Endodermal cell (in vitro differentiated cells): ENCODE data around the gene IL20RB. TPM values are rescaled to one million over a fixed set of nuclear protein-coding genes. Genes with fewer than 3 reads are reported as not detected.

ENCODE experiments used
- DNase-seq: peaks from one replicate; pipeline ENCODE4 v3.0.0-alpha.2; 2017
- H3K27ac ChIP-seq: 2 replicates; pipeline ENCODE4 v1.5.1; 2013; ENCODE audit warnings: mild to moderate bottlenecking, low read depth, low read length, moderate library complexity
- H3K27me3 ChIP-seq: 2 replicates; pipeline ENCODE4 v1.6.1; 2013; ENCODE audit warnings: mild to moderate bottlenecking, low read length, moderate library complexity; ENCODE audit not compliant: insufficient read depth, control insufficient read depth, poor library complexity, severe bottlenecking
- H3K36me3 ChIP-seq: 2 replicates; pipeline ENCODE4 v1.7.0; 2013; ENCODE audit warnings: mild to moderate bottlenecking, low read length, moderate library complexity; ENCODE audit not compliant: control insufficient read depth, insufficient read depth
- H3K4me1 ChIP-seq: one replicate; pipeline ENCODE4 v1.7.0; 2013; ENCODE audit warnings: low read length; ENCODE audit not compliant: control insufficient read depth, insufficient read depth
- H3K4me3 ChIP-seq: 2 replicates; pipeline ENCODE4 v1.5.1; 2013; ENCODE audit warnings: mild to moderate bottlenecking, low read length, moderate library complexity
- H3K9ac ChIP-seq: 2 replicates; pipeline ENCODE4 v1.6.1; 2013; ENCODE audit warnings: mild to moderate bottlenecking, low read length, moderate library complexity; ENCODE audit not compliant: poor library complexity, severe bottlenecking; ENCODE audit errors: extremely low read depth
- H3K9me3 ChIP-seq: 2 replicates; pipeline ENCODE4 v1.6.1; 2013; ENCODE audit warnings: mild to moderate bottlenecking, low read length, moderate library complexity; ENCODE audit not compliant: control insufficient read depth
- H3K27ac Mint-ChIP-seq: 2 replicates; pipeline ENCODE4 v1.8.0; 2020; ENCODE audit warnings: mixed read lengths
- H3K27me3 Mint-ChIP-seq: 2 replicates; pipeline ENCODE4 v1.8.0; 2021; ENCODE audit warnings: mild to moderate bottlenecking, mixed read lengths; ENCODE audit not compliant: insufficient read depth
- H3K36me3 Mint-ChIP-seq: 2 replicates; pipeline ENCODE4 v1.8.0; 2020; ENCODE audit warnings: low read depth, mixed read lengths
- H3K4me1 Mint-ChIP-seq: 2 replicates; pipeline ENCODE4 v1.8.0; 2020; ENCODE audit warnings: mixed read lengths
- H3K4me3 Mint-ChIP-seq: 2 replicates; pipeline ENCODE4 v1.8.0; 2020; ENCODE audit warnings: mild to moderate bottlenecking, moderate library complexity, mixed read lengths
- H3K9me3 Mint-ChIP-seq: 2 replicates; pipeline ENCODE4 v1.8.0; 2020; ENCODE audit warnings: mild to moderate bottlenecking, mixed read lengths
- WGBS, 2 experiments: methylation state at CpG; one replicate each; pipeline versions ENCODE4 v1.1.5 to v1.1.7; 2013; ENCODE audit warnings: missing lambda C conversion rate in 2 of 2, mixed read lengths in 1 of 2; ENCODE audit not compliant: insufficient coverage in 1 of 2, insufficient read length in 1 of 2; 5-methylcytosine and 5-hydroxymethylcytosine counted together
- long read RNA-seq, 4 experiments: library from polyadenylated mRNA in 2 of 4; library from RNA in 1 of 4; library from capped mRNA in 1 of 4; stranded (forward) in 3 of 4; unstranded in 1 of 4; transcript quantifications; one replicate each; pipeline ENCODE4 v2.0.0, GENCODE V29; 2020 to 2021; ENCODE audit warnings: inconsistent platforms in 1 of 4
- polyA plus RNA-seq, 2 experiments: library from polyadenylated mRNA; stranded (reverse); fragments of 50-300 nt; gene quantifications; one replicate each; pipeline ENCODE4 v1.2.3, GENCODE V29; 2013
- total RNA-seq, 2 donors: library from RNA; stranded (reverse); fragmentation: NEBNext Ultra II Directional in 1 of 2; extraction: Animal tissue kit (Norgen Biotek cat#: 25700) in 1 of 2; gene quantifications; 2 replicates in 1 of 2; 3 replicates in 1 of 2; pipeline ENCODE4 v1.2.1, GENCODE V29; 2021
- TF ChIP-seq, protein P1 (sequence below): fragments of 200-600 bp; sonication (generic); conservative IDR thresholded peaks from 2 replicates; pipeline ENCODE4 v1.5.0; 2021; ENCODE audit warnings: antibody characterized with exemption, mild to moderate bottlenecking

IL20RB gene
- 1 to 10 TPM; 1.7 to 2.1 TPM for total RNA-seq
- 1.2 TPM for polyA plus RNA-seq (2013, experiment 1 of 2)
- polyA plus RNA-seq (2013, experiment 2 of 2), result 0.99 TPM
- long read RNA-seq, experiment 1, partial matches to known transcripts, result 0 of 2 reads
- long read RNA-seq, experiment 1, other reads (novel, unspliced or antisense), result 2 of 2 reads
- long read RNA-seq, experiment 2, partial matches to known transcripts, result 0 of 1 reads
- long read RNA-seq, experiment 2, other reads (novel, unspliced or antisense), result 1 of 1 reads
- long read RNA-seq, experiment 3, partial matches to known transcripts, result 0 of 2 reads
- long read RNA-seq, experiment 3, other reads (novel, unspliced or antisense), result 2 of 2 reads
- long read RNA-seq, experiment 4, result 0 reads

DNA sequence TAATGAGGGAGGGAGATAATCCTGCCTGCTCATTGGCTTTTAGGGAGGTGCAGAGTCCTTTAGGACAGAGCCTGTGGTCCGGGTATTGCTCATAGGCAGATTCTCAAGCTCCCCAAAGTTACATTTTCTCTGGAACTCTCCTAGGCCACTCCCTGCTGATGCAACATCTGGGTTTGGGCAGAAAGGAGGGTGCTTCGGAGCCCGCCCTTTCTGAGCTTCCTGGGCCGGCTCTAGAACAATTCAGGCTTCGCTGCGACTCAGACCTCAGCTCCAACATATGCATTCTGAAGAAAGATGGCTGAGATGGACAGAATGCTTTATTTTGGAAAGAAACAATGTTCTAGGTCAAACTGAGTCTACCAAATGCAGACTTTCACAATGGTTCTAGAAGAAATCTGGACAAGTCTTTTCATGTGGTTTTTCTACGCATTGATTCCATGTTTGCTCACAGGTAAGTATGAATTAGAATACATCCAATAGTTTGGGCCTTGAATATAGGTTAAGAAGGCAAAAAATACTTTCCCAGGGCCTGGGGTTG lies at the start of gene IL20RB:
TSS of gene IL20RB (plus strand) at position 233 of the 538 bp plus-strand sequence. CDS start at position 364, 131 bp downstream.
- H3K4me3 ChIP-seq, result no peak within 1 kb of the TSS
- no peak within 1 kb of the TSS for H3K27ac ChIP-seq

GRCh38 chr3:136908297-136908696 lies 49.5 kb upstream of the IL20RB start:
- Histone ChIP-seq H3K9me3 (peaks cover 36% of the 10 kb centered on the region), H3K4me1 (no peaks in the 10 kb centered on the region), H3K27me3 (no peaks in the 10 kb centered on the region), H3K27ac (no peak overlapping the region), H3K36me3 (no peaks in the 10 kb centered on the region), H3K4me3 (no peak overlapping the region), H3K9ac (no peak overlapping the region)
- TF ChIP-seq, protein P1, sequence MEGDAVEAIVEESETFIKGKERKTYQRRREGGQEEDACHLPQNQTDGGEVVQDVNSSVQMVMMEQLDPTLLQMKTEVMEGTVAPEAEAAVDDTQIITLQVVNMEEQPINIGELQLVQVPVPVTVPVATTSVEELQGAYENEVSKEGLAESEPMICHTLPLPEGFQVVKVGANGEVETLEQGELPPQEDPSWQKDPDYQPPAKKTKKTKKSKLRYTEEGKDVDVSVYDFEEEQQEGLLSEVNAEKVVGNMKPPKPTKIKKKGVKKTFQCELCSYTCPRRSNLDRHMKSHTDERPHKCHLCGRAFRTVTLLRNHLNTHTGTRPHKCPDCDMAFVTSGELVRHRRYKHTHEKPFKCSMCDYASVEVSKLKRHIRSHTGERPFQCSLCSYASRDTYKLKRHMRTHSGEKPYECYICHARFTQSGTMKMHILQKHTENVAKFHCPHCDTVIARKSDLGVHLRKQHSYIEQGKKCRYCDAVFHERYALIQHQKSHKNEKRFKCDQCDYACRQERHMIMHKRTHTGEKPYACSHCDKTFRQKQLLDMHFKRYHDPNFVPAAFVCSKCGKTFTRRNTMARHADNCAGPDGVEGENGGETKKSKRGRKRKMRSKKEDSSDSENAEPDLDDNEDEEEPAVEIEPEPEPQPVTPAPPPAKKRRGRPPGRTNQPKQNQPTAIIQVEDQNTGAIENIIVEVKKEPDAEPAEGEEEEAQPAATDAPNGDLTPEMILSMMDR, result no peak
- H3K36me3 Mint-ChIP-seq, result peaks cover 9% of the 10 kb centered on the region
- H3K27me3 Mint-ChIP-seq, result no peaks in the 10 kb centered on the region
- H3K4me3 Mint-ChIP-seq, result no peak overlapping the region
- H3K9me3 Mint-ChIP-seq, result peaks cover 13% of the 10 kb centered on the region
- WGBS, 2 experiments, result 93 to 94% methylated on average over 2 of the region's 2 CpGs
- DNase-seq, result no peak
- H3K4me1 Mint-ChIP-seq, result peaks cover 19% of the 10 kb centered on the region
- no peak overlapping the region for H3K27ac Mint-ChIP-seq

More for the DNA sequence above, at the start of gene IL20RB:
- Mint-ChIP-seq H3K9me3 (peaks cover 2% of the 10 kb centered on the region), H3K27me3 (no peaks in the 10 kb centered on the region), H3K4me1 (peaks cover 21% of the 10 kb centered on the region), H3K36me3 (no peaks in the 10 kb centered on the region), H3K27ac (no peak within 1 kb of the TSS), H3K4me3 (no peak within 1 kb of the TSS)
- no peaks in the 10 kb centered on the region for H3K36me3 ChIP-seq
- H3K27me3 ChIP-seq, result no peaks in the 10 kb centered on the region
- no peaks in the 10 kb centered on the region for H3K4me1 ChIP-seq
- TF ChIP-seq, protein P1, result no peak
- H3K9me3 ChIP-seq, result no peaks in the 10 kb centered on the region
- H3K9ac ChIP-seq, result no peak within 1 kb of the TSS
- 94 to 100% methylated on average over 2 to 7 of the region's 7 CpGs for WGBS, 2 experiments
- peak; percentile 54 for DNase-seq

DNA sequence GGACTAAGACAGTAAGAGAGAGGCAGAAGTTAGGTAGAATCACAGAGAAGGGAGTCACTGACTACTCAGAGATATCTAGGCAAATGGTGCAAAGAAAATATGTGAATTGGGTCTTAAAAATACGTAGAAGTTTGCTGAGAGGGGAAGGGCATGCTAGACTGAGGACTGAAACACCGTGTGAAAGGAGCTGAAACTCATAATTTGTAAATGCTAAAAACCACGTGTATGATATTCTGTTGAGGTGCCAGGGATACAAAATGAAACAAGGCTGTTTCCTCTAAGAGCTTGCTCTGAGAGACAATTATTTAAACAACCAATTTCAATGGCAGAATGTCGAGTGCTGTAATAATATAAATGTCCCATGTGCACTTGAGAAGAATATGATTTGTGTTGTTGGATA lies 48.6 kb upstream of the IL20RB start:
- DNase-seq, result no peak
- H3K27me3 ChIP-seq, result no peaks in the 10 kb centered on the region
- no peak overlapping the region for H3K9ac ChIP-seq
- H3K4me1 Mint-ChIP-seq, result peaks cover 22% of the 10 kb centered on the region
- H3K9me3 Mint-ChIP-seq, result peaks cover 7% of the 10 kb centered on the region
- no peak overlapping the region for H3K27ac ChIP-seq
- H3K4me3 Mint-ChIP-seq, result no peak overlapping the region
- H3K36me3 Mint-ChIP-seq, result peaks cover 6% of the 10 kb centered on the region
- no peaks in the 10 kb centered on the region for H3K27me3 Mint-ChIP-seq
- H3K4me1 ChIP-seq, result no peaks in the 10 kb centered on the region
- peaks cover 28% of the 10 kb centered on the region for H3K9me3 ChIP-seq
- 86 to 89% methylated on average over 3 to 4 of the region's 4 CpGs for WGBS, 2 experiments
- TF ChIP-seq, protein P1, result no peak
- no peak overlapping the region for H3K27ac Mint-ChIP-seq
- no peaks in the 10 kb centered on the region for H3K36me3 ChIP-seq
- no peak overlapping the region for H3K4me3 ChIP-seq
